Measurements from ENCODE around the gene DYNLT1. TPM values are rescaled to one million over a fixed set of nuclear protein-coding genes. Genes with fewer than 3 reads are reported as not detected.

The DYNLT1 gene
- total and polyA plus RNA-seq, 2 of the 13 experiments (the other 11 are each of a cell fraction or from before 2014, with no cell fraction given): 108 to 171 TPM

- TF ChIP-seq, protein P1, sequence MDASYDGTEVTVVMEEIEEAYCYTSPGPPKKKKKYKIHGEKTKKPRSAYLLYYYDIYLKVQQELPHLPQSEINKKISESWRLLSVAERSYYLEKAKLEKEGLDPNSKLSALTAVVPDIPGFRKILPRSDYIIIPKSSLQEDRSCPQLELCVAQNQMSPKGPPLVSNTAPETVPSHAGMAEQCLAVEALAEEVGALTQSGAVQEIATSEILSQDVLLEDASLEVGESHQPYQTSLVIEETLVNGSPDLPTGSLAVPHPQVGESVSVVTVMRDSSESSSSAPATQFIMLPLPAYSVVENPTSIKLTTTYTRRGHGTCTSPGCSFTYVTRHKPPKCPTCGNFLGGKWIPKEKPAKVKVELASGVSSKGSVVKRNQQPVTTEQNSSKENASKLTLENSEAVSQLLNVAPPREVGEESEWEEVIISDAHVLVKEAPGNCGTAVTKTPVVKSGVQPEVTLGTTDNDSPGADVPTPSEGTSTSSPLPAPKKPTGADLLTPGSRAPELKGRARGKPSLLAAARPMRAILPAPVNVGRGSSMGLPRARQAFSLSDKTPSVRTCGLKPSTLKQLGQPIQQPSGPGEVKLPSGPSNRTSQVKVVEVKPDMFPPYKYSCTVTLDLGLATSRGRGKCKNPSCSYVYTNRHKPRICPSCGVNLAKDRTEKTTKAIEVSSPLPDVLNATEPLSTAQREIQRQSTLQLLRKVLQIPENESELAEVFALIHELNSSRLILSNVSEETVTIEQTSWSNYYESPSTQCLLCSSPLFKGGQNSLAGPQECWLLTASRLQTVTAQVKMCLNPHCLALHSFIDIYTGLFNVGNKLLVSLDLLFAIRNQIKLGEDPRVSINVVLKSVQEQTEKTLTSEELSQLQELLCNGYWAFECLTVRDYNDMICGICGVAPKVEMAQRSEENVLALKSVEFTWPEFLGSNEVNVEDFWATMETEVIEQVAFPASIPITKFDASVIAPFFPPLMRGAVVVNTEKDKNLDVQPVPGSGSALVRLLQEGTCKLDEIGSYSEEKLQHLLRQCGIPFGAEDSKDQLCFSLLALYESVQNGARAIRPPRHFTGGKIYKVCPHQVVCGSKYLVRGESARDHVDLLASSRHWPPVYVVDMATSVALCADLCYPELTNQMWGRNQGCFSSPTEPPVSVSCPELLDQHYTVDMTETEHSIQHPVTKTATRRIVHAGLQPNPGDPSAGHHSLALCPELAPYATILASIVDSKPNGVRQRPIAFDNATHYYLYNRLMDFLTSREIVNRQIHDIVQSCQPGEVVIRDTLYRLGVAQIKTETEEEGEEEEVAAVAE (CRISPR knock-in tag; IDR thresholded peaks at IDR 0.05; ENCODE audit: borderline replicate concordance): no peak
- TF ChIP-seq ATF1 (CRISPR knock-in tag; IDR thresholded peaks at IDR 0.05) (no peak), ZNF17 (CRISPR knock-in tag; IDR thresholded peaks at IDR 0.05) (no peak), ZNF781 (CRISPR knock-in tag; IDR thresholded peaks at IDR 0.05; ENCODE audit: borderline replicate concordance, not compliant biosample characterization) (peak; percentile 69), PCBP1 (IDR thresholded peaks at IDR 0.05; ENCODE audit: borderline replicate concordance, low read depth, low read length) (peak; percentile 77; the same call in 1 of the 2 replicates), KAT8 (CRISPR knock-in tag; IDR thresholded peaks at IDR 0.05) (peak; percentile 89), ZNF30 (CRISPR knock-in tag; IDR thresholded peaks at IDR 0.05) (no peak; the same call in 1 of the 2 replicates), DNMT3B (CRISPR knock-in tag; conservative IDR thresholded peaks at IDR 0.05) (0 out of 2 replicates have a peak, but pooled peaks have one; percentile 68), ZNF83 (CRISPR knock-in tag; IDR thresholded peaks at IDR 0.05; ENCODE audit: borderline replicate concordance) (0 out of 2 replicates have a peak, but pooled peaks have one; percentile 28), SRF (IDR thresholded peaks at IDR 0.05; ENCODE audit: low read depth, low read length) (no peak), HINFP (CRISPR knock-in tag; IDR thresholded peaks at IDR 0.05; ENCODE audit: low read depth) (peak; percentile 69; the same call in 1 of the 2 replicates), NFYC (CRISPR knock-in tag; IDR thresholded peaks at IDR 0.05) (no peak), SP5 (CRISPR knock-in tag; IDR thresholded peaks at IDR 0.05; ENCODE audit: borderline replicate concordance, low read depth) (peak; percentile 83), ZNF460 (CRISPR knock-in tag; IDR thresholded peaks at IDR 0.05; ENCODE audit: borderline replicate concordance) (peak; percentile 52; the same call in 1 of the 2 replicates), GPN1 (CRISPR knock-in tag; IDR thresholded peaks at IDR 0.05; ENCODE audit: borderline replicate concordance) (peak; percentile 80; the same call in 1 of the 2 replicates), IKZF1 (IDR thresholded peaks at IDR 0.05) (no peak), ZNF224 (CRISPR knock-in tag; IDR thresholded peaks at IDR 0.05) (peak; percentile 85; the same call in 1 of the 2 replicates), ERF (CRISPR knock-in tag; IDR thresholded peaks at IDR 0.05) (peak; percentile 78), ZNF431 (CRISPR knock-in tag; IDR thresholded peaks at IDR 0.05; ENCODE audit: borderline replicate concordance, low read depth) (peak; percentile 87; the same call in 1 of the 2 replicates), ZBTB1 (CRISPR knock-in tag; IDR thresholded peaks at IDR 0.05; ENCODE audit: borderline replicate concordance) (no peak), NR2C2 (CRISPR knock-in tag; IDR thresholded peaks at IDR 0.05; ENCODE audit: borderline replicate concordance) (peak; percentile 74; the same call in 1 of the 2 replicates), ZNF101 (CRISPR knock-in tag; IDR thresholded peaks at IDR 0.05; ENCODE audit: borderline replicate concordance, low read depth) (no peak), ONECUT2 (CRISPR knock-in tag; IDR thresholded peaks at IDR 0.05) (peak; percentile 22; the same call in 1 of the 2 replicates), RBAK (CRISPR knock-in tag; IDR thresholded peaks at IDR 0.05) (no peak), ZC3H13 (CRISPR knock-in tag; IDR thresholded peaks at IDR 0.05) (peak; percentile 79)
Observed at GRCh38 chr6:158644231-158645063, at the start of gene DYNLT1 (continued).
